NCI-H524 treated with DMSO at 0.1 percent for 48 hours (cell line): ENCODE results near the gene KAZALD1.

ENCODE experiments used
- DNase-seq: peaks from one replicate; lab custom pipeline; 2025; lab: John Stamatoyannopoulos, UW

Gene KAZALD1

DNA sequence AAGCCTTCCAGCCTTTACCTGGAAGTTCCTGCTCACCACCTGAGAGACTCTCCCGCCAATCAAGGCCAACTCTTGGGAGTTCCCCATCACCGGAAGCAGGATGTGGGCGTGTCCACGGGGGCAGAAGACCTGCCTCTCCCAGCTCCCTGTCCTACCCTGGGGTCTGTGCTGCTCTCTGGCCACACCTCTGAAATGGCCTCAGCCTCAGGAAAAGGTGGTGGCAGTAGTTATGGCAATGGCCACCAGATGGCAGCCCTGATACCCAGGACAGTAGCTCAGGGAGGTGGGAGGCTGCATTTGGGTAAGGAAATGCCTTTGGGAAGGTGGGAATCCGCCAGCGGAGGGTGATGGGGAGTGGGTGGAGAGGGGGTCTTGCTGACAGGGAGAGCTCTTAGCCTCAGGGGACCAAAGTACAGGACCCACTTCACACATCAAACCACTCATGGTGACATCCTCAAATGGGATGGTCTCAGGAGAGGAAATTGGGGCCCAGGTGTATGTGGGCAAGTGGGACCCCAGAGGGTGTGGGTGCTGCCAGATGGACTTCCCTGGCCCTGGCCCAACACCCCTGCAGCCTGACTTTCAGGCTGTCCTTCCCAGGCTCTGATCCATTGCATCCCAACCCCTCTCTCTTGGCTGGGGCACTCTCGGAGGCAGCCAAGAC lies 33.9 kb downstream of the KAZALD1 start:
- no peak for DNase-seq

DNA sequence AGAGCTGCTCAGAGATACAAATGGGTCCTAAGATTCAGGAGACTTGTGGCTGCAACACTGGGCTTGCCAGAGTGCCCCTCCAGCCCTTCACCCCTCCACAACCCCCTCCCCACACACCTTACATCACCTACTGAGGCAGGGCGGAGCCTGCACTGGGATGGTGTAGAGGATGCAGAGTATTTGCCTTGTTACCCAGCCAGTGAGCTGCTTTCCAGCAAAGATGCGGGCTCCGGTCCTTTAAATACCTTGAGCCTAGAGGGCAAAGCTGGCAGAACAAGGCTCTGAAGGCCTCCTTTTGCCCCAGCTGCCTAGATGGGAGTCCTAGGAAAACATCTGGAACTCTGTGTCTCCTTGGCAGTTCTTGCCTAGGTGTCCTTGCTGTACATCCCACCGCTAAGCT lies 34.6 kb downstream of the KAZALD1 start:
- no peak for DNase-seq

DNA sequence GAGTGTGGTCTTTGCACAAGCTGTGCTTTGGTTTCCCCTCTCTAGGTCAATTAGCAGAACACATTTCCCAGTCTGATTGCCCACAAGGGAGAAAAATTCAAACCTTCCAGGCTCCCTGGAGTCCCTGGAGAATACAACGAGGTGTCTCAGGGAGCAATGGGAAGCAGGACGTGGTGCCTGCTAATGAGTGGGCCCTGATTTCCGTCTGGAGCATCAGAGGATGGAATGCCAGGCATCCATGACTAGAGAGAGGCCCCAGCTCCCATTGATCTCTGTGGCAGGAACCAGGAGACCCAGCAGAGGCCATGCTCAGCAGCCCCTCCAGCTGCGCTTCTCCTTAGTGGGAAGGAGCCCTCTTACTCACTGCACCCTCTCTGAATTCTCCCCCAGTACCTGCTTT lies 36.1 kb downstream of the KAZALD1 start:
- DNase-seq: no peak

- DNase-seq: no peak
These were observed 38.1 kb downstream of the KAZALD1 start for GRCh38 chr10:101099901-101100300.

- no peak for DNase-seq
These were observed 39.6 kb downstream of the KAZALD1 start for GRCh38 chr10:101101372-101101881.

GRCh38 chr10:101103430-101103829 lies 41.6 kb downstream of the KAZALD1 start:
- DNase-seq: no peak

DNA sequence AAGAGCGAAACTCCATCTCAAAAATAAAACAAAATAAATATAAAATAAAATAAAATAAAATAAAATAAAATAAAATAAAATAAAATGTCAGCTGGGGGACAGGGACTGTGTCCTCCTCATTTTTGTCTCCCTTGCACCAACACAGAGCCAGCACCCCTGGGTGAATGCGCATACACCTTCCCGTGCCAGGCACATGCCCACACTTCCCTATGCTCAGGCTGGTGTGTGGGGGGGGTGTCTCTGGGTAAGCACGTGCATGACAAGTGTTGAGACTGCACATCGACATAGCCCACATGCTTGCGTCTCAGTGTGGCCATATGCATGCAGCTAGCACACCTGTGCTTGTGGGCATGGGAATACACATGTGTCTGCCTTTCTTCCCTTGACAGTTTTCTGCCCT lies 44.6 kb downstream of the KAZALD1 start:
- no peak for DNase-seq

DNA sequence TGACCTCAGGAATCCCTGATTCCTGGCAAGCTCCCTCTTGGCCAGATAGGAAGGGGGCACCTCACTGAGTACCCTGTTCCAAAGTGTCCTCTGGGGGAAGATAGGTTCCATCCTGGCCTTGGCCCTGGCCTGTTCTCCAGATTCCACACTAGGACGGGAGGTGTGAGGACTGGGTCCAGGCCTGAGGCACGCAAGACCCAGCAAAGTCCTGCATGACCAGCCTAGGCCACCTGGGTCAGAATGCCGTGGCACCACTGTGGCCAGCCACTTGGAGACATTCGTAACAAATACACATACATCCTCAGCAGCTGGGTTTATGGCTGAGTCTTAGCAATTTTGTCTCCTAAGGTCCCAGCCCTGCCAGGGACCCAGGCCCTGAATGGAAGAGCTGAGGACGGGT lies 46.0 kb downstream of the KAZALD1 start:
- DNase-seq: no peak

DNA sequence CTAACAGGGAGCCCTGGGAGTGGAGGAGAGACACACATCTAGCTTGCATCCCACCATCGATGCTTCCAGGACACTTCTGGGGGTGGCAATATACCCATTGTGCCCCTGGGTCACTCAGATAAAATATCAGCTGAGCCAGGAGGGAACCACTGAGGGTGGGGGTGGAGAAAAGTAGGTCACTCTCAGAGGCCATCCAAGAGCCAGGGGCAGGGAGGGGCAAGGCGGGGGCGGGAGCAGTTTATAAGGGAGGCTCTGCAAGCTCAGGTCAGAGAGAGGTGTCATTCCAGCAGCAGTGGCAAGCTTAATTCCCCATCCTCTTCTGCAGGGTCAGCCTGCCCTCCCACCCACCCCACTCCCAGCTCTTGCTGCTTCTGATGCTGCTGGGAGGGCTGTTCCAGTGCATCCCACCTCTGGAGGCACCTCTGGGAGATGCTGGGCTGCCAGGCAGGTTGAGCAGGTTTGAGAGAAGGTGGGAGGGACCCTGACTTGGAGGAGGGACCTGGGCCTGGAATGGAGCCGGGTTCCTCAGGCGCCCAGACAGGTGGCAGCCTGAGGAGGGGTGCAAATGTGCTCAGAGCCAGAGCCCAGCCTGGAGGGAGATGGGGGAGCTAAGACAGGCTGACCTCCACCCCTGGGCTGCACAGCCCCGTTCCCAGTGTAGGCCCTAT lies 49.2 kb downstream of the KAZALD1 start:
- DNase-seq: no peak

- DNase-seq: no peak
These were observed 49.8 kb downstream of the KAZALD1 start for GRCh38 chr10:101111547-101111946.

GRCh38 chr10:101112799-101113594 lies 51.2 kb downstream of the KAZALD1 start:
- no peak for DNase-seq

- DNase-seq: no peak
These were observed 52.2 kb downstream of the KAZALD1 start for GRCh38 chr10:101113890-101114403.

DNA sequence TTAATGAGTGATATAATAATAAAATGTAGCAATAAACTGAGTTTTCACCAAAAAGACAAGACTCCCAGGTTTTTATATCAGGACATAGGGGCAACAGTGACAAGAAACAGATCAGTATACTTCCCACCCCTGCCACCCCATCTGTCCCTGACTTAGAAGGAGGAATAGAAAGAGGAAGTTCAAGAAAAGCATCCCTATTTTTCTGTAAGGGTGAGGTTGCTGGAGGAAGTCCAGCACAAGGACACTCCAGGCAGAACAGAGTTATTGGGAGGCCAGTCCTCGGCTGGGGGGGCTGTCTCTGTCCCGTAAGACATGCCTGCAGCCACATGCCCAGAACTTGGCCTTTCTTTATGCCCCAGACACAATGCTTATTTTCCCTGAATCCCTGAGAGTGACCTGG lies 52.9 kb downstream of the KAZALD1 start:
- DNase-seq: no peak
